WTC11 (cell line): ENCODE data around the gene RTL1.

Source experiments
- NR2C2 ChIP-seq: sonication (generic); formaldehyde crosslinking; IDR thresholded peaks from 2 replicates; pipeline ENCODE4 v1.8.0; 2022; ENCODE audit warnings: mild to moderate bottlenecking, missing genetic modification reagents
- TF ChIP-seq, protein P1 (sequence below): sonication (generic); formaldehyde crosslinking; IDR thresholded peaks from 2 replicates; pipeline ENCODE4 v1.8.1; 2022; ENCODE audit warnings: mild to moderate bottlenecking, missing genetic modification reagents, moderate library complexity, borderline replicate concordance
- TF ChIP-seq, protein P2 (sequence below): sonication (generic); formaldehyde crosslinking; IDR thresholded peaks from 2 replicates; pipeline ENCODE4 v1.8.0; 2022; ENCODE audit warnings: mild to moderate bottlenecking, missing genetic modification reagents

DNA sequence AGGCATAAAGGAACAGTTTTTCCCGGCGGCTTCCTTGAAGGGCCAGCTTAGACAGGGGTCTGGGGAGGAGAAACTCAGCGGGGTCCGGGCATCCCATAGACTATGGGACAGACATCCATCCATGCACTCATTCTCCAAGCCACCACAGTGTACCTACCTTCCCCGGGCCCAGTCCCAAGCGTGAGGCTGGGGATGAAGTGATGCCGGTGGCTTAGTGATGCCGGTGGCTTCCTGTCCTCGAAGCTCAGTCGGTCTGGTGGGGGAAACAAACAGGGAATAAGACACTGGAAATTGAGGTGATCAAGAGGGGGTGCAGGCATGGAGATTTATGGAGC lies 421 bp downstream of the RTL1 start:
- TF ChIP-seq, protein P1, sequence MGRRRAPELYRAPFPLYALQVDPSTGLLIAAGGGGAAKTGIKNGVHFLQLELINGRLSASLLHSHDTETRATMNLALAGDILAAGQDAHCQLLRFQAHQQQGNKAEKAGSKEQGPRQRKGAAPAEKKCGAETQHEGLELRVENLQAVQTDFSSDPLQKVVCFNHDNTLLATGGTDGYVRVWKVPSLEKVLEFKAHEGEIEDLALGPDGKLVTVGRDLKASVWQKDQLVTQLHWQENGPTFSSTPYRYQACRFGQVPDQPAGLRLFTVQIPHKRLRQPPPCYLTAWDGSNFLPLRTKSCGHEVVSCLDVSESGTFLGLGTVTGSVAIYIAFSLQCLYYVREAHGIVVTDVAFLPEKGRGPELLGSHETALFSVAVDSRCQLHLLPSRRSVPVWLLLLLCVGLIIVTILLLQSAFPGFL (CRISPR knock-in tag) = no peak
- TF ChIP-seq, protein P2, sequence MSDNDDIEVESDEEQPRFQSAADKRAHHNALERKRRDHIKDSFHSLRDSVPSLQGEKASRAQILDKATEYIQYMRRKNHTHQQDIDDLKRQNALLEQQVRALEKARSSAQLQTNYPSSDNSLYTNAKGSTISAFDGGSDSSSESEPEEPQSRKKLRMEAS = no peak
- no peak for TF ChIP-seq NR2C2 (CRISPR knock-in tag)
